H9 (cell line): ENCODE data around the gene MLPH. TPM values are rescaled to one million over a fixed set of nuclear protein-coding genes. Genes with fewer than 3 reads are reported as not detected.

Source experiments
- DNase-seq: peaks from one replicate; pipeline ENCODE4 v3.0.0-alpha.2; 2017
- H2AFZ ChIP-seq: one replicate; pipeline ENCODE4 v1.6.1; 2013; ENCODE audit warnings: mild to moderate bottlenecking, low read length, control low read depth, moderate library complexity
- H2AK5ac ChIP-seq: 2 replicates; pipeline ENCODE4 v1.6.1; 2013; ENCODE audit warnings: low read length, control low read depth, mixed read lengths; ENCODE audit not compliant: insufficient read length
- H2BK120ac ChIP-seq: one replicate; pipeline ENCODE4 v1.6.1; 2013; ENCODE audit warnings: low read depth, mild to moderate bottlenecking, low read length, control low read depth, inconsistent platforms; ENCODE audit not compliant: poor library complexity, severe bottlenecking
- H2BK12ac ChIP-seq: 2 replicates; pipeline ENCODE4 v1.6.1; 2013; ENCODE audit warnings: low read length, control low read depth, mixed read lengths, low read depth; ENCODE audit not compliant: insufficient read length
- H2BK15ac ChIP-seq: 2 replicates; pipeline ENCODE4 v1.6.1; 2013; ENCODE audit warnings: low read depth, low read length, control low read depth
- H2BK20ac ChIP-seq: one replicate; pipeline ENCODE4 v1.6.1; 2013; ENCODE audit warnings: low read depth, mild to moderate bottlenecking, low read length, control low read depth, inconsistent platforms; ENCODE audit not compliant: poor library complexity, severe bottlenecking
- H2BK5ac ChIP-seq: 2 replicates; pipeline ENCODE4 v1.6.1; 2013; ENCODE audit warnings: low read length, control low read depth, mixed read lengths; ENCODE audit not compliant: insufficient read length
- H3K14ac ChIP-seq: 2 replicates; pipeline ENCODE4 v1.6.1; 2013; ENCODE audit warnings: low read length, control low read depth; ENCODE audit not compliant: insufficient read depth
- H3K18ac ChIP-seq: 2 replicates; pipeline ENCODE4 v1.6.1; 2013; ENCODE audit warnings: low read depth, mild to moderate bottlenecking, mixed read lengths, low read length, control low read depth; ENCODE audit not compliant: insufficient read length
- H3K23ac ChIP-seq: 2 replicates; pipeline ENCODE4 v1.6.1; 2013; ENCODE audit warnings: low read length, control low read depth, mixed read lengths, low read depth; ENCODE audit not compliant: insufficient read length
- H3K23me2 ChIP-seq: 2 replicates; pipeline ENCODE4 v1.6.1; 2013; ENCODE audit warnings: low read depth, mild to moderate bottlenecking, mixed read lengths, low read length, control low read depth; ENCODE audit not compliant: insufficient read length, poor library complexity, severe bottlenecking
- H3K27ac ChIP-seq: 2 replicates; pipeline ENCODE4 v1.5.1; 2013; ENCODE audit warnings: low read length, control low read depth, mixed read lengths, low read depth; ENCODE audit not compliant: insufficient read length
- H3K27me3 ChIP-seq: 2 replicates; pipeline ENCODE4 v1.6.1; 2013; ENCODE audit warnings: low read length, control low read depth, inconsistent platforms; ENCODE audit not compliant: insufficient read depth
- H3K4ac ChIP-seq: 2 replicates; pipeline ENCODE4 v1.6.1; 2013; ENCODE audit warnings: low read depth, mild to moderate bottlenecking, control low read depth, inconsistent platforms, low read length, moderate library complexity
- H3K4me1 ChIP-seq: 2 replicates; pipeline ENCODE4 v1.6.1; 2013; ENCODE audit warnings: low read length, control low read depth, inconsistent platforms; ENCODE audit not compliant: insufficient read depth
- H3K4me2 ChIP-seq: 2 replicates; pipeline ENCODE4 v1.6.1; 2013; ENCODE audit warnings: low read length, control low read depth, mixed read lengths; ENCODE audit not compliant: insufficient read length, insufficient read depth
- H3K56ac ChIP-seq: 2 replicates; pipeline ENCODE4 v1.6.1; 2013; ENCODE audit warnings: low read depth, mild to moderate bottlenecking, mixed read lengths, low read length, control low read depth; ENCODE audit not compliant: insufficient read length
- H3K79me1 ChIP-seq: 2 replicates; pipeline ENCODE4 v1.6.1; 2013; ENCODE audit warnings: low read depth, mild to moderate bottlenecking, moderate library complexity, low read length, control low read depth, inconsistent platforms; ENCODE audit not compliant: insufficient read depth, poor library complexity, severe bottlenecking
- H3K79me2 ChIP-seq: 2 replicates; pipeline ENCODE4 v1.6.1; 2013; ENCODE audit warnings: low read length, control low read depth, inconsistent platforms; ENCODE audit not compliant: insufficient read depth
- H3K9ac ChIP-seq: 2 replicates; pipeline ENCODE4 v1.6.1; 2013; ENCODE audit warnings: low read length, control low read depth, mixed read lengths; ENCODE audit not compliant: insufficient read length; ENCODE audit errors: extremely low read depth
- H3K9me3 ChIP-seq: one replicate; pipeline ENCODE4 v1.6.1; 2013; ENCODE audit warnings: low read depth, low read length, inconsistent platforms; ENCODE audit not compliant: control insufficient read depth
- H3T11ph ChIP-seq: one replicate; pipeline ENCODE4 v1.6.1; 2013; ENCODE audit warnings: mild to moderate bottlenecking, low read length, control low read depth, inconsistent platforms
- H4K20me1 ChIP-seq: one replicate; pipeline ENCODE4 v1.6.1; 2013; ENCODE audit not compliant: control insufficient read depth, insufficient read length, insufficient read depth
- H4K5ac ChIP-seq: 2 replicates; pipeline ENCODE4 v1.6.1; 2013; ENCODE audit warnings: low read depth, mild to moderate bottlenecking, mixed read lengths, low read length, control low read depth; ENCODE audit not compliant: insufficient read length
- H4K8ac ChIP-seq: replicated peaks from 2 replicates; pipeline ENCODE4 v1.6.1; 2013; ENCODE audit warnings: low read length, control low read depth, mixed read lengths, low read depth; ENCODE audit not compliant: insufficient read length
- H4K91ac ChIP-seq: 2 replicates; pipeline ENCODE4 v1.6.1; 2013; ENCODE audit warnings: low read depth, mild to moderate bottlenecking, moderate library complexity, mixed read lengths, low read length, control low read depth; ENCODE audit not compliant: insufficient read length
- H3K27ac Mint-ChIP-seq, 3 experiments: 2 replicates in 2 of 3; 3 replicates in 1 of 3; pipeline ENCODE4 v1.8.0; 2020 to 2021; ENCODE audit warnings: mixed read lengths in 3 of 3, mild to moderate bottlenecking in 1 of 3, moderate library complexity in 1 of 3
- H3K27me3 Mint-ChIP-seq: 2 replicates; pipeline ENCODE4 v1.8.0; 2021; ENCODE audit warnings: low read depth, mild to moderate bottlenecking, moderate library complexity, mixed read lengths
- H3K36me3 Mint-ChIP-seq, 3 experiments: 2 replicates in 2 of 3; 3 replicates in 1 of 3; pipeline ENCODE4 v1.8.0; 2020 to 2021; ENCODE audit warnings: low read depth in 3 of 3, mixed read lengths in 3 of 3; ENCODE audit not compliant: insufficient read depth in 1 of 3
- H3K4me1 Mint-ChIP-seq, 2 experiments: 2 replicates each; pipeline ENCODE4 v1.8.0; 2020; ENCODE audit warnings: mixed read lengths in 2 of 2
- H3K4me3 Mint-ChIP-seq, 2 experiments: 2 replicates in 1 of 2; 3 replicates in 1 of 2; pipeline ENCODE4 v1.8.0; 2020 to 2021; ENCODE audit warnings: mild to moderate bottlenecking in 2 of 2, mixed read lengths in 2 of 2, moderate library complexity in 1 of 2
- H3K9me3 Mint-ChIP-seq, 2 experiments: 2 replicates in 1 of 2; 3 replicates in 1 of 2; pipeline ENCODE4 v1.8.0; 2020; ENCODE audit warnings: mild to moderate bottlenecking in 2 of 2, mixed read lengths in 2 of 2, moderate library complexity in 1 of 2
- WGBS: extraction: QIAGEN DNeasy Blood & Tissue Kit; methylation state at CpG from one replicate; pipeline ENCODE4 v1.1.7; 2013; ENCODE audit warnings: missing lambda C conversion rate, low lambda C conversion rate, mixed read lengths; ENCODE audit not compliant: insufficient read length; ENCODE audit errors: extremely low coverage; 5-methylcytosine and 5-hydroxymethylcytosine counted together
- total RNA-seq: library from RNA; stranded (reverse); gene quantifications from 2 replicates; pipeline ENCODE4 v1.2.1, GENCODE V29; 2021
- TF ChIP-seq, protein P1 (sequence below): fragments of 200-600 bp; sonication (generic); conservative IDR thresholded peaks from 3 replicates; pipeline ENCODE4 v1.8.0; 2021; ENCODE audit warnings: antibody characterized with exemption, mild to moderate bottlenecking

MLPH gene
- total RNA-seq, 1 experiment from 2014 or later, result 3.4 TPM

- Histone ChIP-seq H3K27me3 (no peaks in the 10 kb centered on the region), H2AK5ac (no peak overlapping the region), H2BK120ac (no peak overlapping the region), H3T11ph (no peak overlapping the region), H2BK20ac (no peak overlapping the region), H3K14ac (no peak overlapping the region; the same call in 1 of the 2 replicates), H2BK5ac (no peak overlapping the region), H4K91ac (no peak overlapping the region), H2BK12ac (no peak overlapping the region), H3K27ac (no peak overlapping the region), H3K18ac (no peak overlapping the region), H2BK15ac (no peak overlapping the region), H3K4me2 (no peak overlapping the region), H3K4ac (no peak overlapping the region), H3K23ac (no peak overlapping the region), H3K56ac (no peak overlapping the region), H3K79me1 (no peaks in the 10 kb centered on the region), H3K4me1 (peaks cover 4% of the 10 kb centered on the region; the same call in 1 of the 2 replicates), H3K9me3 (no peaks in the 10 kb centered on the region), H4K5ac (no peak overlapping the region), H2AFZ (no peak overlapping the region), H4K8ac (no peak overlapping the region), H3K79me2 (no peaks in the 10 kb centered on the region), H3K9ac (no peak overlapping the region), H4K20me1 (no peaks in the 10 kb centered on the region), H3K23me2 (no peaks in the 10 kb centered on the region)
- WGBS, result no CpG with 5 or more reads among the region's 11 CpGs
- DNase-seq, result no peak
- Mint-ChIP-seq H3K4me1 (peaks cover 19 to 20% of the 10 kb centered on the region in 2 experiments), H3K27me3 (peaks cover 10% of the 10 kb centered on the region), H3K9me3 (no peaks in the 10 kb centered on the region), H3K4me3 (no peak overlapping the region), H3K36me3 (peaks cover 3 to 9% (median 5%) of the 10 kb centered on the region in 3 experiments; a peak in 2 of 7 replicates), H3K27ac (no peak overlapping the region)
- TF ChIP-seq, protein P1, sequence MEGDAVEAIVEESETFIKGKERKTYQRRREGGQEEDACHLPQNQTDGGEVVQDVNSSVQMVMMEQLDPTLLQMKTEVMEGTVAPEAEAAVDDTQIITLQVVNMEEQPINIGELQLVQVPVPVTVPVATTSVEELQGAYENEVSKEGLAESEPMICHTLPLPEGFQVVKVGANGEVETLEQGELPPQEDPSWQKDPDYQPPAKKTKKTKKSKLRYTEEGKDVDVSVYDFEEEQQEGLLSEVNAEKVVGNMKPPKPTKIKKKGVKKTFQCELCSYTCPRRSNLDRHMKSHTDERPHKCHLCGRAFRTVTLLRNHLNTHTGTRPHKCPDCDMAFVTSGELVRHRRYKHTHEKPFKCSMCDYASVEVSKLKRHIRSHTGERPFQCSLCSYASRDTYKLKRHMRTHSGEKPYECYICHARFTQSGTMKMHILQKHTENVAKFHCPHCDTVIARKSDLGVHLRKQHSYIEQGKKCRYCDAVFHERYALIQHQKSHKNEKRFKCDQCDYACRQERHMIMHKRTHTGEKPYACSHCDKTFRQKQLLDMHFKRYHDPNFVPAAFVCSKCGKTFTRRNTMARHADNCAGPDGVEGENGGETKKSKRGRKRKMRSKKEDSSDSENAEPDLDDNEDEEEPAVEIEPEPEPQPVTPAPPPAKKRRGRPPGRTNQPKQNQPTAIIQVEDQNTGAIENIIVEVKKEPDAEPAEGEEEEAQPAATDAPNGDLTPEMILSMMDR, result no peak
Measured at GRCh38 chr2:237498341-237498740, 11.3 kb downstream of the MLPH start.
